ENCODE measurements around the gene JUNB. TPM values are rescaled to one million over a fixed set of nuclear protein-coding genes. Genes with fewer than 3 reads are reported as not detected.

The JUNB gene
- total and polyA plus RNA-seq, 2 of the 13 experiments (the other 11 are each of a cell fraction or from before 2014, with no cell fraction given) = 7.7 to 8.2 TPM

- TF ChIP-seq ZBTB4 (CRISPR knock-in tag; IDR thresholded peaks at IDR 0.05; ENCODE audit: borderline replicate concordance) = no peak
- TF ChIP-seq IRX3 (CRISPR knock-in tag; IDR thresholded peaks at IDR 0.05; ENCODE audit: borderline replicate concordance, low read depth) = no peak
- no peak for TF ChIP-seq CCAR2 (optimal IDR thresholded peaks at IDR 0.05; ENCODE audit: low read depth, low read length)
- 0 out of 2 replicates have a peak, but pooled peaks have one; percentile 30 for TF ChIP-seq ZNF792 (CRISPR knock-in tag; IDR thresholded peaks at IDR 0.05)
- TF ChIP-seq DNMT3B (CRISPR knock-in tag; conservative IDR thresholded peaks at IDR 0.05) = no peak
- TF ChIP-seq TEAD3 (CRISPR knock-in tag; optimal IDR thresholded peaks at IDR 0.05; ENCODE audit: borderline replicate concordance) = peak; percentile 51
- TF ChIP-seq HMGA1 (CRISPR knock-in tag; conservative IDR thresholded peaks at IDR 0.05) = no peak
- 0 out of 2 replicates have a peak, but pooled peaks have one; percentile 41 for TF ChIP-seq ZNF546 (CRISPR knock-in tag; conservative IDR thresholded peaks at IDR 0.05)
- TF ChIP-seq SPEN (CRISPR knock-in tag; IDR thresholded peaks at IDR 0.05; ENCODE audit: low read depth) = peak; percentile 61; the same call in 1 of the 2 replicates
- no peak for TF ChIP-seq RARG (CRISPR knock-in tag; IDR thresholded peaks at IDR 0.05; ENCODE audit: low read depth)
- no peak for TF ChIP-seq REL (CRISPR knock-in tag; conservative IDR thresholded peaks at IDR 0.05)
- no peak for TF ChIP-seq ZNF572 (CRISPR knock-in tag; IDR thresholded peaks at IDR 0.05)
- TF ChIP-seq GTF3A (CRISPR knock-in tag; conservative IDR thresholded peaks at IDR 0.05) = no peak
- peak; percentile 55; the same call in 1 of the 2 replicates for TF ChIP-seq SALL1 (CRISPR knock-in tag; IDR thresholded peaks at IDR 0.05)
- TF ChIP-seq RBFOX2 (IDR thresholded peaks at IDR 0.05; ENCODE audit: low read depth, low read length) = no peak
- no peak for TF ChIP-seq ZMAT3 (CRISPR knock-in tag; conservative IDR thresholded peaks at IDR 0.05)
- TF ChIP-seq ZNF607 (CRISPR knock-in tag; IDR thresholded peaks at IDR 0.05; ENCODE audit: borderline replicate concordance) = no peak
- peak; percentile 65; the same call in 1 of the 2 replicates for TF ChIP-seq NRL (CRISPR knock-in tag; IDR thresholded peaks at IDR 0.05; ENCODE audit: borderline replicate concordance)
- TF ChIP-seq ZNF687 (CRISPR knock-in tag; IDR thresholded peaks at IDR 0.05) = peak; percentile 49; the same call in 1 of the 2 replicates
- no peak for TF ChIP-seq SP1 (IDR thresholded peaks at IDR 0.05)
- TF ChIP-seq SP1 (CRISPR knock-in tag; IDR thresholded peaks at IDR 0.05) = no peak
- TF ChIP-seq, protein P1, sequence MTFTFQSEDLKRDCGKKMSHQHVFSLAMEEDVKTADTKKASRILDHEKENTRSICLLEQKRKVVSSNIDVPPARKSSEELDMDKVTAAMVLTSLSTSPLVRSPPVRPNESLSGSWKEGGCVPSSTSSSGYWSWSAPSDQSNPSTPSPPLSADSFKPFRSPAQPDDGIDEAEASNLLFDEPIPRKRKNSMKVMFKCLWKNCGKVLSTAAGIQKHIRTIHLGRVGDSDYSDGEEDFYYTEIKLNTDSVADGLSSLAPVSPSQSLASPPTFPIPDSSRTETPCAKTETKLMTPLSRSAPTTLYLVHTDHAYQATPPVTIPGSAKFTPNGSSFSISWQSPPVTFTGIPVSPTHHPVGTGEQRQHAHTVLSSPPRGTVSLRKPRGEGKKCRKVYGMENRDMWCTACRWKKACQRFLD (CRISPR knock-in tag; IDR thresholded peaks at IDR 0.05; ENCODE audit: borderline replicate concordance) = no peak
- no peak for TF ChIP-seq ZSCAN29 (CRISPR knock-in tag; conservative IDR thresholded peaks at IDR 0.05)
- 0 out of 2 replicates have a peak, but pooled peaks have one; percentile 27 for TF ChIP-seq HDAC2 (CRISPR knock-in tag; IDR thresholded peaks at IDR 0.05)
These were observed 7.4 kb upstream of the JUNB start (continued) for GRCh38 chr19:12783849-12784393.

Data from HepG2 (cell line).